Natural killer cell (primary cell): ENCODE results near the gene CDC42EP3. TPM values are rescaled to one million over a fixed set of nuclear protein-coding genes. Genes with fewer than 3 reads are reported as not detected.

ENCODE experiments used
- ATAC-seq, 3 donors: fragments of 150-1000 bp in 2 of 3; fragments of 200-7000 bp in 1 of 3; cut with Tn5 transposase; 1 replicate in 1 of 3; 2 replicates in 2 of 3; pipeline ENCODE4 v1.10.0; 2021; ENCODE audit warnings: mild to moderate bottlenecking in 2 of 3, moderate library complexity in 2 of 3
- DNase-seq, 2 donors: peaks; one replicate each; pipeline versions ENCODE4 v3.0.0 to v3.0.0-alpha.2; 2013 to 2021; ENCODE audit warnings: mixed read lengths in 1 of 2
- H3K27ac ChIP-seq: one replicate; pipeline ENCODE4 v1.5.1; 2013; ENCODE audit warnings: mild to moderate bottlenecking, low read length
- H3K27me3 ChIP-seq: one replicate; pipeline ENCODE4 v1.6.1; 2013; ENCODE audit warnings: low read length; ENCODE audit not compliant: control insufficient read depth, insufficient read depth
- H3K36me3 ChIP-seq: one replicate; pipeline ENCODE4 v1.6.1; 2013; ENCODE audit warnings: low read length; ENCODE audit not compliant: control insufficient read depth, insufficient read depth
- H3K4me1 ChIP-seq: one replicate; pipeline ENCODE4 v1.6.1; 2013; ENCODE audit warnings: low read length; ENCODE audit not compliant: control insufficient read depth, insufficient read depth
- H3K4me3 ChIP-seq: one replicate; pipeline ENCODE4 v1.5.1; 2013; ENCODE audit warnings: low read length
- H3K9me3 ChIP-seq: one replicate; pipeline ENCODE4 v1.6.1; 2013; ENCODE audit warnings: low read length; ENCODE audit not compliant: control insufficient read depth, insufficient read depth
- H3K27ac Mint-ChIP-seq, 2 donors: one replicate each; pipeline ENCODE4 v1.8.0; 2022; ENCODE audit warnings: mild to moderate bottlenecking in 2 of 2, mixed read lengths in 2 of 2, moderate library complexity in 1 of 2
- H3K27me3 Mint-ChIP-seq, 2 donors: one replicate each; pipeline ENCODE4 v1.8.0; 2022; ENCODE audit warnings: low read depth in 2 of 2, mixed read lengths in 2 of 2
- H3K36me3 Mint-ChIP-seq: one replicate; pipeline ENCODE4 v1.8.0; 2022; ENCODE audit warnings: mixed read lengths
- H3K4me1 Mint-ChIP-seq, 2 donors: one replicate each; pipeline ENCODE4 v1.8.0; 2022; ENCODE audit warnings: mixed read lengths in 2 of 2
- H3K4me3 Mint-ChIP-seq: one replicate; pipeline ENCODE4 v1.8.0; 2022; ENCODE audit warnings: mild to moderate bottlenecking, moderate library complexity, mixed read lengths
- H3K9me3 Mint-ChIP-seq, 2 donors: one replicate each; pipeline ENCODE4 v1.8.0; 2022; ENCODE audit warnings: mixed read lengths in 2 of 2
- CTCF ChIP-seq: fragments of 200-600 bp; IDR thresholded peaks from one replicate; pipeline ENCODE4 v1.8.0; 2022; ENCODE audit warnings: antibody characterized with exemption
- WGBS: methylation state at CpG from one replicate; pipeline ENCODE4 v1.1.7; 2013; ENCODE audit warnings: missing lambda C conversion rate; ENCODE audit not compliant: insufficient coverage; 5-methylcytosine and 5-hydroxymethylcytosine counted together
- intact Hi-C: fragments of 100-400 bp; cut with micrococcal nuclease; formaldehyde crosslinking; loops from one replicate; pipeline ENCODE4 v1.14.2; 2022
- total RNA-seq, 4 donors: library from RNA; stranded (reverse); fragments of 120-200 nt in 1 of 4; gene quantifications; one replicate each; pipeline versions ENCODE4 v1.2.3 to v1.2.4, GENCODE V29; 2013 to 2022

The CDC42EP3 gene
- total RNA-seq, 3 donors from 2014 or later (not counting 1 experiment from before 2014, with no cell fraction given): 73.9 to 105 (median 84.6) TPM

DNA sequence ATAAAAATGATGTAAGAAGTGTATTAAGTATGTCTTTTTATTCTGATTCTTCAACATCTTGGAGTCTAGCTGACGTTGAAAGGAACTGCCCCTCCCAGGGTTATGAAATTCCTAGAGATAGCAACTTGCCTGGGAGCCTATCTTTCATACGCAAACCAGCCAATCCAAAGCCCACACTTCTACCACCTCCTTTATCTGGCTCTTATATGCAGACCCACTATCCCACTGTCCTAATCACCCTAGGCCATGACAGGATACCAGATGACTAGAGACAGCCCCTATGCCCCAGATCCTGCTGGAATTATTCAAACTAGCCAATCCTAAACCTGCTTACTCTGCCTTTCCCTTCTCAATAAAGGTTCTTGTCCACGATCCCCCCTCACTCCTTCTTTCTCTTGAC is 11.8 kb upstream of the CDC42EP3 start:
- no peak for TF ChIP-seq CTCF
- 91% methylated on average over 3 of the region's 3 CpGs for WGBS
- intact Hi-C loops: loop anchor here (5.0 kb wide), 1 partner anchor 36 kb away; no protein-coding TSS in a partner anchor
- no peaks in the 10 kb centered on the region for H3K27me3 Mint-ChIP-seq
- peak overlapping the region; percentile 80 for H3K4me3 Mint-ChIP-seq
- peaks cover 8% of the 10 kb centered on the region for H3K36me3 Mint-ChIP-seq
- H3K9me3 ChIP-seq: no peaks in the 10 kb centered on the region
- peaks cover 2 to 5% of the 10 kb centered on the region in 2 donors for H3K9me3 Mint-ChIP-seq
- ATAC-seq (no peak), DNase-seq (no peak)
- H3K4me1 Mint-ChIP-seq: peaks cover 29 to 37% of the 10 kb centered on the region in 2 donors
- peaks cover 12% of the 10 kb centered on the region for H3K4me1 ChIP-seq
- H3K27me3 ChIP-seq: no peaks in the 10 kb centered on the region
- H3K4me3 ChIP-seq: no peak overlapping the region
- peak overlapping the region; percentile 65 for H3K27ac ChIP-seq
- no peaks in the 10 kb centered on the region for H3K36me3 ChIP-seq
- peak overlapping the region; percentile 90 to 92 for H3K27ac Mint-ChIP-seq

GRCh38 chr2:37682473-37682872 is 11.0 kb upstream of the CDC42EP3 start:
- ATAC-seq (no peak), DNase-seq (no peak)

GRCh38 chr2:37681587-37681986 is 10.1 kb upstream of the CDC42EP3 start:
- no peak for TF ChIP-seq CTCF
- intact Hi-C loops: loop anchor here (5.0 kb wide), 1 partner anchor 34 kb away; no protein-coding TSS in a partner anchor

More at GRCh38 chr2:37682473-37682872, 11.0 kb upstream of the CDC42EP3 start:
- H3K4me1 Mint-ChIP-seq: peaks cover 29 to 37% of the 10 kb centered on the region in 2 donors
- WGBS: 96% methylated on average over 3 of the region's 4 CpGs
- Histone ChIP-seq H3K27ac (no peak overlapping the region), H3K4me1 (peaks cover 12% of the 10 kb centered on the region), H3K4me3 (no peak overlapping the region), H3K9me3 (no peaks in the 10 kb centered on the region), H3K27me3 (no peaks in the 10 kb centered on the region), H3K36me3 (no peaks in the 10 kb centered on the region)
- peaks cover 2 to 5% of the 10 kb centered on the region in 2 donors for H3K9me3 Mint-ChIP-seq
- H3K27me3 Mint-ChIP-seq: no peaks in the 10 kb centered on the region
- no peak for TF ChIP-seq CTCF
- peak overlapping the region; percentile 1 for H3K4me3 Mint-ChIP-seq
- H3K27ac Mint-ChIP-seq: peak overlapping the region; percentile 43 to 90
- intact Hi-C loops: loop anchor here (5.0 kb wide), 1 partner anchor 35 kb away; no protein-coding TSS in a partner anchor
- H3K36me3 Mint-ChIP-seq: peaks cover 8% of the 10 kb centered on the region

More at GRCh38 chr2:37681587-37681986, 10.1 kb upstream of the CDC42EP3 start:
- Mint-ChIP-seq H3K4me1 (peaks cover 29 to 37% of the 10 kb centered on the region in 2 donors), H3K27me3 (no peaks in the 10 kb centered on the region), H3K36me3 (peaks cover 8% of the 10 kb centered on the region), H3K27ac (no peak overlapping the region), H3K9me3 (peaks cover 2 to 5% of the 10 kb centered on the region in 2 donors), H3K4me3 (no peak overlapping the region)
- 100% methylated on average over 1 of the region's 1 CpG for WGBS
- ATAC-seq (no peak), DNase-seq (no peak)
- peaks cover 12% of the 10 kb centered on the region for H3K4me1 ChIP-seq
- H3K4me3 ChIP-seq: no peak overlapping the region
- no peaks in the 10 kb centered on the region for H3K9me3 ChIP-seq
- H3K36me3 ChIP-seq: no peaks in the 10 kb centered on the region
- H3K27me3 ChIP-seq: no peaks in the 10 kb centered on the region
- H3K27ac ChIP-seq: no peak overlapping the region
